ENCODE data around the gene ZFY. TPM values are rescaled to one million over a fixed set of nuclear protein-coding genes. Genes with fewer than 3 reads are reported as not detected.

Gene ZFY
- total RNA-seq, 1 experiment from 2014 or later: 3.5 TPM

DNA sequence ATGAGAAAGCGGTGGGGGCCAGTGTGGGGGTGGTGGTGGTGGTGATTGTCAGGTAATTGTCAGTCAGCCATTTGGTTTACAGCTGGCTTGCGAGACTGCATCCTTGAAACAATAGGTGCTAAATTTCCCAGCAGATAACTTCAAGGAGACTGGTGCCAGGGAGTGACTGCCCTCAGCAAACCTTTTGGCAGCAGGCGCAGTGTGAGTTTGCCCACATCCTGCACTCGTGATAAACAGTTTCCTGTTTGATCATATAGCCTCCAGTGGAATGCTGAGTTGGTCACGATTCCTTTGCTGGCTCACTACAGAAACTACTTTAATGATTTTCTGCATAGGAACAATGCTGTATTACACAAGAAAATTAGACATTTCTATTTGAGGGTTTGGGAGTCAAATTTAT lies 47.8 kb upstream of the ZFY start:
- Histone ChIP-seq H3K36me3 (ENCODE audit: control insufficient read depth in 1 of 2, insufficient read depth in 2 of 2, low read length in 2 of 2) (no peaks in the 10 kb centered on the region), H3K9ac (ENCODE audit: low read length) (no peak overlapping the region), H3K79me2 (ENCODE audit: insufficient read depth, low read length) (no peaks in the 10 kb centered on the region), H3K9me3 (ENCODE audit: control insufficient read depth in 1 of 2, insufficient read depth in 1 of 2, low read depth in 1 of 2, low read length in 2 of 2) (no peaks in the 10 kb centered on the region), H3K4me1 (ENCODE audit: control insufficient read depth in 1 of 2, insufficient read depth in 2 of 2, low read length in 2 of 2) (no peaks in the 10 kb centered on the region), H3K27me3 (ENCODE audit: insufficient read depth, low read length) (no peaks in the 10 kb centered on the region), H3K4me3 (replicated peaks in 1 of 2; ENCODE audit: low read depth in 1 of 2, low read length in 2 of 2) (no peak overlapping the region), H2AFZ (ENCODE audit: low read depth, low read length, poor library complexity, severe bottlenecking) (no peak overlapping the region), H4K20me1 (ENCODE audit: insufficient read depth) (no peaks in the 10 kb centered on the region), H3K9me2 (ENCODE audit: insufficient read depth) (no peaks in the 10 kb centered on the region), H3K27ac (ENCODE audit: low read depth, low read length) (no peak overlapping the region), H3K4me2 (ENCODE audit: low read length) (no peak overlapping the region)
- no TSS peak for BruUV-seq (replicated peaks)
- ChIA-PET RAD21 (ENCODE audit: low non-redundant PET in 1 of 2, low total read pairs in 2 of 2, uncharacterized antibody in 2 of 2, unreplicated experiment in 2 of 2) (no interaction called here), CTCF (no interaction called here), POLR2A (no interaction called here)
- intact Hi-C loops (cut with micrococcal nuclease): no loop called here
- TF ChIP-seq ZFX (IDR thresholded peaks at IDR 0.05) (no peak), SP1 (IDR thresholded peaks at IDR 0.05; ENCODE audit: low read depth) (no peak), FOSL1 (IDR thresholded peaks at IDR 0.05; ENCODE audit: low read depth) (no peak), RAD21 (IDR thresholded peaks at IDR 0.05; ENCODE audit: low read depth) (no peak), REST (IDR thresholded peaks at IDR 0.05; ENCODE audit: low read depth) (no peak), TCF7L2 (IDR thresholded peaks at IDR 0.05; ENCODE audit: borderline replicate concordance, extremely low read depth, insufficient read depth, insufficient read length) (no peak), JUND (IDR thresholded peaks at IDR 0.05) (no peak)
- ATAC-seq (no peak), DNase-seq (ENCODE audit: low read depth, low spot score) (no peak)

GRCh38 chrY:2887955-2888354 lies 47.2 kb upstream of the ZFY start:
- BruUV-seq (replicated peaks): no TSS peak
- H3K79me2 ChIP-seq (ENCODE audit: insufficient read depth, low read length): no peaks in the 10 kb centered on the region
- no peaks in the 10 kb centered on the region for H3K4me1 ChIP-seq (ENCODE audit: control insufficient read depth in 1 of 2, insufficient read depth in 2 of 2, low read length in 2 of 2)
- no peaks in the 10 kb centered on the region for H4K20me1 ChIP-seq (ENCODE audit: insufficient read depth)
- H2AFZ ChIP-seq (ENCODE audit: low read depth, low read length, poor library complexity, severe bottlenecking): no peak overlapping the region
- CTCF ChIA-PET: no interaction called here
- TF ChIP-seq SRF (IDR thresholded peaks at IDR 0.05; ENCODE audit: low read depth) (no peak), REST (IDR thresholded peaks at IDR 0.05; ENCODE audit: low read depth) (no peak), SIN3A (IDR thresholded peaks at IDR 0.05; ENCODE audit: low read depth) (no peak), TCF7L2 (IDR thresholded peaks at IDR 0.05; ENCODE audit: borderline replicate concordance, extremely low read depth, insufficient read depth, insufficient read length) (no peak), CEBPB (IDR thresholded peaks at IDR 0.05; ENCODE audit: low read depth) (no peak)
- no peaks in the 10 kb centered on the region for H3K27me3 ChIP-seq (ENCODE audit: insufficient read depth, low read length)
- no peak overlapping the region for H3K27ac ChIP-seq (ENCODE audit: low read depth, low read length)
- POLR2A ChIA-PET: no interaction called here
- H3K9ac ChIP-seq (ENCODE audit: low read length): no peak overlapping the region
- no peaks in the 10 kb centered on the region for H3K36me3 ChIP-seq (ENCODE audit: control insufficient read depth in 1 of 2, insufficient read depth in 2 of 2, low read length in 2 of 2)
- no peak overlapping the region for H3K4me2 ChIP-seq (ENCODE audit: low read length)
- intact Hi-C loops (cut with micrococcal nuclease): no loop called here
- no peak overlapping the region for H3K4me3 ChIP-seq (replicated peaks in 1 of 2; ENCODE audit: low read depth in 1 of 2, low read length in 2 of 2)
- H3K9me2 ChIP-seq (ENCODE audit: insufficient read depth): no peaks in the 10 kb centered on the region
- no peaks in the 10 kb centered on the region for H3K9me3 ChIP-seq (ENCODE audit: control insufficient read depth in 1 of 2, insufficient read depth in 1 of 2, low read depth in 1 of 2, low read length in 2 of 2)
- DNase-seq (ENCODE audit: low read depth, low spot score) (no peak), ATAC-seq (no peak)
- RAD21 ChIA-PET (ENCODE audit: low non-redundant PET in 1 of 2, low total read pairs in 2 of 2, uncharacterized antibody in 2 of 2, unreplicated experiment in 2 of 2): no interaction called here

Data from HCT116 (cell line).